Activated T-cell treated with anti-CD3 and anti-CD28 coated beads for 24 hours (primary cell): ENCODE measurements around the gene ZCCHC14.
"Not testable (repeated sequence)": the region's sequence is repeated elsewhere in the genome, so short reads cannot be mapped to it uniquely, and the experiment has no call there.

Experiments
- DNase-seq: peaks from one replicate; pipeline ENCODE4 v3.0.0-alpha.2; 2020; ENCODE audit warnings: low read depth

The ZCCHC14 gene

GRCh38 chr16:87409153-87409552 lies 83.7 kb downstream of the ZCCHC14 start:
- DNase-seq = no peak

GRCh38 chr16:87407511-87408112 lies 85.2 kb downstream of the ZCCHC14 start:
- DNase-seq = no peak

- DNase-seq = no peak
Observed at GRCh38 chr16:87406495-87407088, 86.2 kb downstream of the ZCCHC14 start.

- no peak for DNase-seq
Observed at GRCh38 chr16:87404764-87405625, 87.8 kb downstream of the ZCCHC14 start.

- DNase-seq = no peak
Observed at GRCh38 chr16:87395181-87395842, 97.5 kb downstream of the ZCCHC14 start.

- DNase-seq = no peak
Observed at GRCh38 chr16:87393680-87394055, 99.2 kb downstream of the ZCCHC14 start.

GRCh38 chr16:87392821-87393679 lies 99.8 kb downstream of the ZCCHC14 start:
- DNase-seq = no peak

- peak; percentile 99 for DNase-seq
Observed at GRCh38 chr16:87391950-87392820, 100.6 kb downstream of the ZCCHC14 start, which contains the start of gene MAP1LC3B. Gene MAP1LC3B (plus strand): TSS chr16:87392336. CDS start chr16:87392428, 92 bp downstream.

GRCh38 chr16:87391324-87391949 lies 101.4 kb downstream of the ZCCHC14 start:
- no peak for DNase-seq

- no peak for DNase-seq
Observed at GRCh38 chr16:87390641-87391323, 102.0 kb downstream of the ZCCHC14 start.

- DNase-seq = not testable (repeated sequence)
Observed at GRCh38 chr16:87389914-87390313, 102.9 kb downstream of the ZCCHC14 start.

GRCh38 chr16:87389245-87389644 lies 103.6 kb downstream of the ZCCHC14 start:
- DNase-seq = no peak

- no peak for DNase-seq
Observed at GRCh38 chr16:87388818-87389134, 104.0 kb downstream of the ZCCHC14 start.

- DNase-seq = peak; percentile 83
Observed at GRCh38 chr16:87387942-87388817, 104.6 kb downstream of the ZCCHC14 start.

GRCh38 chr16:87384875-87385167 lies 108.0 kb downstream of the ZCCHC14 start:
- DNase-seq = not testable (repeated sequence)

GRCh38 chr16:87384162-87384874 lies 108.5 kb downstream of the ZCCHC14 start:
- no peak for DNase-seq

GRCh38 chr16:87383505-87384161 lies 109.2 kb downstream of the ZCCHC14 start, which contains the start of gene FBXO31:
Gene FBXO31 (minus strand): TSS chr16:87383776. CDS start chr16:87383744, 32 bp downstream.
- peak; percentile 93 for DNase-seq
